Stimulated activated CD4-positive, alpha-beta T cell treated with anti-CD3 and anti-CD28 coated beads, Interleukin-4, amount 100 ng/mL, for 1 hour (primary cell): ENCODE results near the gene CXCL9.

Experiments used
- DNase-seq: peaks from one replicate; pipeline ENCODE4 v3.0.0-alpha.2; 2020

CXCL9 gene

DNA sequence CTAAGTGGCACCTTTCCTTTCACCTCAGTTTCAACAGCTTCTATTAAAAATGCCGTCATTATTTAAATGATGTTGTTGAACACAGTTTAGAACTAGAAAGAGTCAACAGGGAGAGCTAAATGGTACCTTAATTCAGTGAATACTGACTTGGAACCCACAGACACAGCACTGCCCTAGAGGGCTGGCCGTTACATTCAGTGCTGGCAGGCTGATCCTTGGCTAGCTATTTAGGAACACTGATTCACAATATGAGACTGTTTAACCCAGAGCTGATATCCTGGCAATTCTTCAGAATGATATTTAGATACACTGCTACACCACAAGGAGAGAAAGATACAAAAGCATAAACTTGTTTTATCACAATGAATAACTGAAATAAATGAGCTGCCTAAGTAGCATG lies 53.8 kb downstream of the CXCL9 start:
- no peak for DNase-seq
